Activated CD8-positive, alpha-beta memory T cell treated with anti-CD3 and anti-CD28 coated beads for 48 hours (primary cell): ENCODE measurements around the gene ERP44.
A peak's percentile ranks its signal among the peaks of the same experiment; 100 is the strongest.
"Not testable (repeated sequence)": the region's sequence is repeated elsewhere in the genome, so short reads cannot be mapped to it uniquely, and the experiment has no call there.

Experiments
- DNase-seq, 3 experiments: peaks; one replicate each; pipeline ENCODE4 v3.0.0-alpha.2; 2020; ENCODE audit warnings: low read depth in 2 of 3, low spot score in 2 of 3

ERP44 gene

DNA sequence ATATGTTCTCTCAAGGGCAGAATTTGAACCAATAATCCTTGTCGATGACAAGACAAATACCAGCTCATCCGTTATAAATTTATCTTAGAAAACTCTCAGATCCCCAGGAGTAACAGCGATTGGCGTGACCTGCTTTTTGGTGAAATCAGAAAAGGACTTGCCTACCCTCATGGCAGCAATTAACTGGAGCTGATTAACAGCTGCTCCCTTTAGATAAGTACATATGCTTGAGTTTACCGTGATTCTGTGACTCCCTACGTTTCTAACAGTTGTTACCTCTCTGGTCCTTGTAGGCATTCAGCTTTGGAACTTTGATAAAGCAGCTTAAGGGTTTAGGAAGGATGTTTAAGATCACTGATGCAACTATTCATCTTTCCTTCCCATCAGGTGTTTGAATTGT lies 2.8 kb upstream of the ERP44 start:
- DNase-seq, result no peak

DNA sequence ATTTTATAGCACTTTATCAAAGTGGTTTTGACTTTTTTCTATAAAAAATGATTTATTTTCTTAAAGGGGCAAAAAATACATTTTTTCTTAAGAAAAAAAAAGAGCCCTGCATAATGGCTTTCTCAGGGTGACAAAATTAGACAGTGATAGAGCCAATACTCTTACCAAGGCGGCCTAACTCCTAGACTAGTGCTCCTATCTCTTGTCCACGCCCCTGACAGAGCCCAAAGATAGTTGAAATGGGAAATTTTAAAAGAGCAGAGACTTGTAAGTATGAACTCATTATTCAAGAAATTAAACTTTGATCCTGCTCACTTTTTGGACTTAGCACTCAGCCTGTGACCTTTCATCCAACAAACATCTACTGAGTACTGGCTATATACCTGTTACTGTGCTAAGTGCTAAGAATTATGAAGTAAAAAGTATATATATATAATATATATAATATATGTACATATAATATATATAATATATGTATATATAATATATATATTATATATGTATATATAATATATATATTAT lies 1.4 kb upstream of the ERP44 start:
- no peak for DNase-seq

DNA sequence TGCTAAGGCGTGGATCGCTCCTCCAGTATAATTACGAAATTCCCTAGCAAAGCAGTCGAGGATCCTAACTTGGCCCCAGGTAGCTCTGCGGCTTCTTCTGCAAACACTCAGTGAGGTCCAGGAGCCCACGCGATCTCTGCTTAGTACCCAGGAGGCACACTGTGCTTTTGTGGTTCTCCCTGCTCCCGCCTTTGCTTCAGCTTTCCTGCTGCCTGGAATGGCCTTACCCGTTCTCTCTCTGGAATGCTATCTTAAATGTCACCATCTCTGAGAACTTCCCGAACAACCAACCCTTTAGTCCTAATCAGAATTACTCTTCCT lies 882 bp upstream of the ERP44 start:
- no peak for DNase-seq

DNA sequence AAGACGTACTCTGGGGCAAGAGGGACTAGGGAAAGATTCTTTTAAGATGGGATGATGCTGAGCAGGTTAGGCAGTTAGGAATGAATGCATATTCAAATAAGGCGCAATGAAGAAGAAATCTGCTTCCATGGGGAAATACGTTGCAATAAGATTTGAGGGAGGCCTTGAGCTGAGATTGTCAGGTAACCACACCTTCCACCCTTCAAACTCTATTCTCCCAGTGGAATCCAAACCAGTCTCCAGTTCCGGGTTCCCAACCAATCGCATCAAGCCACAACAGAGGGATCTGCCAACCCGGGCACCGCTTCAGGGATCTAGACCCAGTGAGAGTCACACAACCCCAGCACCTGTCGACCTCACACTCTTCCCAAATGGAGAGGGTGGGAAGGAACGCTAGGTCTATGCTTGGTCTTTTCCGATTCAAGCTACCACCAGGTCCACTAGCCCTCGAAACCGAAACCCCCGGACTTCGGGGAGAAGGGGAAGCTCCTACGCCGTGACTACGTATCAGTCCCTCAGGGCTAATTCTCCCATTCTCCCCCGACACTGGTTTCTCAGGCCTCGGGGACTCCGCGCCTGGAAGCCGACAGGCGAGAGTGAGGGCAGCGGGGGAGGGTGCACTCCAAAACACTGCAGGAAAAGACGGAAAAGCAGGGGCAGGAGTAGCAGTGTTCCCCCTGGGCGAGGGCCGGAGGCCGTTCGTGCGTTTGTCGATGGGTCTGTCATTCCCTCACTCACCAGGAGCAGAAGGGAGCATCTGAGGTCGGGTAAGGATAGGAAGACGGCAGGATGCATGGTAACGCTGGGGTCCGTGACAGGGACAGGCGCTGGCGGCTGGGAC lies 534 bp downstream of the ERP44 start:
- DNase-seq, result peak; percentile 4 to 9 (median 8)

DNA sequence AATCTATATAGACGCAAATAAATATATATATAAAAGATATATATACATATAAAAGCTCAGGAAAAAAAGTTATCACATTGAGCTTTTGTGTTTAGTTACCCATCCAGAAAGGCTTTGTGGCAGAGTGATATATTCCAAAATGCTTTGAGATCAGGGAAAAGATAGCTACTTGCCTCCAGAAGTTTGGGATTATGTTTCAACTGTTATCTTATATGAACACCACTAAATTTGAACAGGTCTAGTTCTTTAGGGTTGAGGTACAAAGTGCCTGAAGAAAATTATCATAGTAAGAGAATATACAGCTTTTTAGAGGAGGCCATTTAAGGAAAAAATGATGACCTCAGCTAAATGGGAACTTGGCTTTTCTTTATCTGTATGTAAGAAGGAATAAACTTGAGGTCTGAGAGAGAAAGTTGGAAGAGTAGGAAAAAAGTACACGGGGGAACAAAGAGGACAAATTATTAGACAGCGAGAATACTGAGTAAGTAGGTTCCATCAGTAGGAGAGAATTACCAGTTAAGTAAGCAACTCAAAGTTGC lies 2.4 kb downstream of the ERP44 start:
- no peak for DNase-seq

DNA sequence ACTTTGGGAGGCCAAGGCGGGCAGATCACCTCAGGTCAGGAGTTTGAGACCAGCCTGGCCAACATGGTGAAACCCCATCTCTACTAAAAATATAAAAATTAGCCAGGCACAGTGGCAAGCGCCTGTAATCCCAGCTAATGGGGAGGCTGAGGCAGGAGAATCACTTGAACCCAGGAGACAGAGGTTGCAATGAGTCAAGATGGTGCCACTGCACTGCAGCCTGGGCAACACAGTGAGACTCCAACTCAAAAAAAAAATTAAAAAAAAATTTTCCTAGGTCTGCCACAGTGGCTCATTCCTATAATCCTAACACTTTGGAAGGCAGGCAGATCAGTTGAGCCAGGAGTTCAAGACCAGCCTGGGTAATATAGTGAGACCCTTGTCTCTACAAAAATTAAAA lies 4.4 kb downstream of the ERP44 start:
- DNase-seq, result not testable (repeated sequence)

DNA sequence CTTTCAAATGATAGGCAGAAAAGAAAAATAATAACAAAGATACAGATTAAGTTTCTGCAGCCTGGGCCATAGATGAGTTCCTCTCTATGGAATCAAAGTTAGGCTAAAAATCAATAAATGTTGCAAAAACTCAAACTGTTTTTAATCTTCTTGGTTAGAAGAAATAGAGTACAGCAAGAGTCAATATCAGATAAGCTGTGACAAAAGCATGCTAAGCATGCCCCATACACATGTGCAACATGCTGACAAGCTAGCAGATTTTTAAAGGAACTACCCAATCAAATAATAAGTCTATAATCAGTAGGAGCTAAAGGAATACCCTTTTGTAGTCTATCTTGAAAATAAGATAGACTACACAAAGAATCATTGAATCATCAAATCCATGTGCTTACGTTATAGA lies 6.7 kb downstream of the ERP44 start:
- no peak for DNase-seq

DNA sequence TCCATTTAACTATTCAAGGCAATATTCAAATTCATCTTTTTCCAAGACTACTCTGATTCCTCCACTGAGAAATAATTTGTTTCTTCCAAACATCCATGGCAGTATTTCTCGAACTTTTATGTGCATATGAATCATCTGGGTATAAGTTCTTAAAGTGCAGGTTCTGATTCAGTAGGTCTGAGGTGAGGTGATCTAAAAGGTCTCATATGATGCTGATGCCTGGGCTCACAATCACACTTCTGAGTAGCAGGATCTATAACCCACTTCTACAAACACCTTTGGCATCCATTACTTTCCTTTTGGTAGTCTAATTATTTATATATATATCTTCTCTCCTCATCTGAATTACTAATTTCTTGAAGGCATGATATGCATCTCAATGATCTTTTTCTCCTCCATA lies 7.2 kb downstream of the ERP44 start:
- no peak for DNase-seq

DNA sequence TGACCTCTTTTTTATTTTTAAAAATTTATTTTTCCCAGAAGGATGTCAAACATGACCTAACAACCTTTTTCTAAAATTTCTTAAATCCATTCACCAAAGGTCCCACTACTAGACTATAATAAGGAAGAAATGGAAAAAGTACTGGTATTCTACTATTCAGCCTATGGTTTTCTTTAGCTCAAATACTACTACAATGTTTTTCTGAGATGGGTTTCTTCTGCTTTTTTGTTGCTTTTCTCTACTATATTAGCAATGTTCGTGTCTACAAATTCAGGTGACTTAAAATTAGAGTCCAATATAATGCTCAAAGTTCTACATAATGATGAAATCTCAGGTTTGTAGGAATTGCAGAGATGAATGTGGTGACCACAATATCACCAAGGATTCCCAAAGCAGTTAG lies 7.9 kb downstream of the ERP44 start:
- no peak for DNase-seq

DNA sequence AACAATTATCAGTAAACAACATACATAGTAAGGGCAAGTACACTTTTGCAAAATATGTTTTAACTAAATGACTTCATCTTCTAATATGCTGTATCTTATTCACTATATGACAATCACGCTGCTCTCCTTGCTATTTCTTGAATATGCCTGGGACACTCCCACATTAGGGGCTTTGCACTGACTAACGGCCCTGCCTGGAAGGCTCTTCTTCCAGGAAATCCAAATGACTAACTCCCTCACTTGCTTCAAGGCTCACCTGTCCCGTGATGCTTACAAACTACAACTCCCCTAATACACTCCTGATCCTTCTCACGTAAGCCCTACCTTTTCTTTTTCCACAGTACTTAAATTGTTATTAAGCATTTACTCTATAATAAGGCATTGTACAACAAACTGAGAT lies 10.6 kb downstream of the ERP44 start:
- DNase-seq, result no peak

DNA sequence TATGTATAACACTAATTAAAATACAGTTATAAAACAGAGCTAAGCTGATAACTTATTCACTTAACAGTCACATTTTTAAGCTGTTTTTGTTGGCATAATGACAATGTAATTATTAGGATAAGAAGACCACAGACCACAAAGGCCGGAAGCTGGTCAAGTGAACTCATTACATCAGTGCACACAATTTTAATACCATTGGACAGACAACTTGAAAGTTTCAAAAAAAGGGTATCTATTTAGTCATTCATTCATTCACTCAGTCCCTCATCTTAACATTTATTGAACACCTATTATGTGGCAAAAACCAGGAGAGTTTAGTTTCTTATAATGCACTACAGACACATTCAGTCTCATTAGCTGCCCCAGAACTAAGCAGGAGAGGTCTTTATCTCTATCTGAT lies 11.6 kb downstream of the ERP44 start:
- DNase-seq, result no peak

DNA sequence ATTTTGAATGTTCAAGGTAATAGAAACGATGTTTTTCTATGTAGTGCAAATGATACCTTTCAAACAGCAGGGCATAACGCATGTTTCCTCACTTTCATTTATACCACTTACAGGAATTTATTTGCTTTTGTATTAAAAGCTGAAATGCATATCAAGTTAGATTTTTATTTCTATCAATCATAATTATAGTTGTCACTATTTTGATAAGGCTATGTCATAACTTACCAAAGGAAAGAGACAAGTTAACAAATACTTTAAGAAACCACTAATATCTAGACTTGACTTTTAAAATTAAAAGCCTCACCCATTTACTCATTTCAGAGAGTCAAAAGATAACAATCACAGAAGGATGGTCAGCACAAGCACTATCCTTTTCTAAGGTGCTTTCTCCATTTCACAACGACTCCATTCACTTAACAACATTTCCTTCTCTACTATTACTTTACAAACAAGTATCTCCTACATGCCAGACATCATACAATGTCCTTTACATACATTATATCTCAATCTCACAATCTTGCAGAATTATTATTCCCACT lies 12.6 kb downstream of the ERP44 start:
- no peak for DNase-seq

DNA sequence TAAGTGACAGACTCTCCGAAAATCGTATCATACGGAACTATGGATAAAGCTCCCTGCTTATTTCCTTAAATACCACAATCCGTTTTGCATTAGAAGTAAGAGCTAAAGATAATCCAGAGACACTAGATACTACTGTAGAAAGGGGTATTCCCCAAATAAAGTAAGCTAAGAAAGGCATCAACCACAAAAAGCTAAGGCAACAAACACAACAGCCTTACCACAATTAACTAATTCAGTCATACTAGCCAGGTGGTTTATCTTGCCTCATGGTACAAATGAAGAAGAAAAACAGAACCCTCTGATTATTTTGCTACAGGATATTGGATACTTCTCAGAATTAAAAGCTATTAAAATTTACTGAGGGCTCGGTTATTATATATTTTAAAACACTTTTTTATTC lies 14.1 kb downstream of the ERP44 start:
- DNase-seq, result no peak

DNA sequence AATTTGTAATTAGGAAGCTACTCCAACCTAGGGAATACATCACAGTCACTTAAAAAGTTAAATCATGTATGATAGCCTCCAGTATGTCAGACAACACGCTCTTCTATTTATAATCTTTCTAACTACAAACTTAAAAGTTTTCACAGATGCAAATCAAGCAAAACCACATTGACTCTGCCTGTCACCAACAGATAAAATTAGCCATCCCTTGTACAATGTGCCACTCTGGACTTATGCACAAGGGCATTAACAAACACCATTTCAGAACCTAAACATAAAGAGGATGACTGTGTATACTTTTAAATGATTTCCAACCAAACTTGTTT lies 14.7 kb downstream of the ERP44 start:
- no peak for DNase-seq

DNA sequence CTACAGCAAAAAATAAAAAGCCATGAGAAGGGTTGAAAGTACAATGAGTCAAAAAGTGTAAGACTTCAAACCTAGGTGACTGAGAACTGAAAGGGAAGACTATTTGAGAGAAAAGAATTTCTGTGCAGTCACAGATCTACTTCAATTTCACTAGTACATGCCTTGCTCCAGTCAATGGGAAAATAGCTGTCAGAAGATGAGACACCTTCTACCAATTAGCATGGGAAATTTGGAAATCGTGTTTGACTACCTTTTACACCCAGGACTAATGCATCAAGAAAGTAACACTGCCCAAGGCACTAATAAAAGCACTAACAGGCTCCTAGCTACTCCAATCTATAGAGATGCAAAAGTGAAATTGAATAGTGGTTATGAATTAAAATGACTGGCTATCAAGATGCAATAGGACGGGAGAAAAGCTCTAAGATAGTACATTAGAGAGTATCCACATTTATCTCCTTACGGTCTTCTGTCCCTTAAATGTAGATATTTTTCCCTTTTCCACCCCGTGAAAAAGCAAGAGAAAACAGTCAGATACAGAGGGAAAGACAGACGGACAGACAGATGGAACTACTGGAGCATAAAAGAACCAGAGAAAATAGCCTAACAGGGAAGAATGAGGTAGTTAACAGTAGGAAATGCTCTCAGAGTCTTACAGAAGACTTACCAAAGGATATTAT lies 15.2 kb downstream of the ERP44 start:
- no peak for DNase-seq

DNA sequence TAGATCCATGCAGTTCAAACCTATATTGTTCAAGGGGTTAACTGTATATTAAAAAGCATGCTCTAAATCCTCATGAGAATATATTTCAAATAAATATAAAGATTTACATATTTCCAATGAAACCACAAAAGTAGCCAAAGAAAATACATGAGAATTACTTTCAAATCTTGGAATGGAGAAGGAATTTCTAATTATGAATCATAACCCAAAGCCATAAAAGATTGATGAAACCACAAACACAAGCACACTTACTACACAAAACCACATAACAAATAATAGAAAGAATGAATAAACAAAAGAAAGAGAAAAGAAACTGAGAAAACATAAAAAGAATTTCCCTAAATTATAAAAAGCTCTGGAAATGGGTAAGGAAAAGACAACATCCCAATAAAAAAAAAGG lies 16.0 kb downstream of the ERP44 start:
- DNase-seq, result no peak

DNA sequence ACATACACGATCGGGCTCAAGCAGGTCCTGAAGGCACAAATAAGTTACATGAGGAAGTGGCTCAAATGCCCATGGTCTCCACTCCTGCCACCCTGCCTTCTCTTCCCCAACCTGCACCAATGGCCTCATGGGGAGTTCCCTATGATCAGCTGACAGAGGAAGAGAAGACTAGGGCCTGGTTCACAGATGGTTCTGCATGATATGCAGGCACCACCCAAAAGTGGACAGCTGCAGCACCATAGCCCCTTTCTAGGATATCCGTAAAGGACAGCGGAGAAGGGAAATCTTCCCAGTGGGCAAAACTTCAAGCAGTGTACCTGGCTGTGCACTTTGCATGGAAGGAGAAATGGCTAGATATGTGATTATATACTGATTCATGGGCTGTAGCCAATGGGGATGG lies 22.5 kb downstream of the ERP44 start:
- DNase-seq, result not testable (repeated sequence)

DNA sequence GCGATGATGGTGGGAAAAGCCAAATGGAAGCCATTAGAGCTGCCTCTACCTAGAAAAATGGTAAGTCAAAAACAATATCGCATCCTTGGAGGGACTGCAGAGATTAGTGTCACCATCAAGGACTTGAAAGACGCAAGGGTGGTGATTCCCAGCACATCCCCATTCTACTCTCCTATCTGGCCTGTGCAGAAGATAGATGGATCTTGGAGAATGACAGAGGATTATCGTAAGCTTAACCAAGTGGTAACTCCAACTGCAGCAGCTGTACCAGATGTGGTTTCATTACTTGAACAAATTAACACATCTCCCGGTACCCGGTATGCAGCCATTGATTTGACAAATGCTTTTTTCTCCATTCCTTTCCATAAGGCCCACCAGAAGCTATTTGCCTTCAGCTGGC lies 23.8 kb downstream of the ERP44 start:
- no peak for DNase-seq

DNA sequence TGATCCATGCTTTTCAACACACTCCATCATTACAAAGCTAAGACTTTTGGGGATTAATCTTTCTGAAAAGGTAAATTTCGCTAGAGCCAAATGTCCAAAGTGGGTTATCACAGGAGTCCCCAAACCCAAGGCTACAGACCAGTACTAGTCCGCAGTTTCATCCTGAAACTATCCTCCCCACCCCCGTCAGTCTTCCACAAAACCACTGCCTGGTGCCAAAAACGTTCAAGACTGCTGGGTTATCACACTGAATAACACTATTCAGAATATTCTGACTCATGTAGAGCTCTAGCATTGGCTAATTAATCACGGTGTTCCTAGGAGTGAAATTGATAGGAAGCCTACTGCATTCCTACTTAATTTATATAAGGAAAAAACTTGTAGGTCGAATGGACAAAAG lies 24.7 kb downstream of the ERP44 start:
- no peak for DNase-seq

DNA sequence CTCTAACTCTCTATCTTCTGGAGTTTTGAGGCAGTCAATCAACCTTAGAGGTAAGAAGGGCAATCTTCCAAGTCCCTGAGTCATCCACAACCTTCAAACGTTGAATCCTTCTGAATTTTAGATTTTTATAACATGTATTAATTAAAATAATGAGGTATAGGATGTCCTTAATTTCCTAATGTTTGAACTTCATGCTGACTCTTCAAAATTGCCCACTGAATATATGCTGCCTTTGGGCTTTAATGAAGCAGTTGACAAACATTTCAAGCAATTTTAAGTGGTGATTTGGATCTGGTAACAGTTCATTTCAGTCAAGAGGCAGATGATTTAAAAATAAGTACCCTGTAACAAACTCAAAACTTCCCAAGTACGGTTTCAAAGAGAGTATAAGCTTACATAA lies 26.0 kb downstream of the ERP44 start:
- no peak for DNase-seq

DNA sequence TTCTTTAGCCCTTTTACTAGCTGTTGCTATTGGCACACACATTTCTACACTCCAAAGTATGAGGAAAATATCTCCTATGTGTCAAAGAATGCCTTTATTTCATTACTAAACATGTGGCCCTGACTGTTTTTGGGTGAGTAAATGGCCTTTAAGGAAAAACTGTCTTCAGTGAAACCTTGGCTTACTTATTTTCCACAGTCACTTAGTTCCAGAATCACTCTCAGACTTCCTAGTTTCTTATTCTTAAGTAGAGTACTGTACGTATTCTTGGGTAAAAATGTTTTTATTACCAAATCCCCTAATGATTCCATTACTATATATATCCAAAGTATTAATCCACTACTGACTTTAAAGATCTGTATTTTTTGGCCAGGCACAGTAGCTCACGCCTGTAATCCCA lies 27.5 kb downstream of the ERP44 start:
- no peak for DNase-seq
